ENCODE results near the gene CYTH3. TPM values are rescaled to one million over a fixed set of nuclear protein-coding genes. Genes with fewer than 3 reads are reported as not detected.

Gene CYTH3
- total RNA-seq, 3 donors from 2014 or later (not counting 1 experiment from before 2014, with no cell fraction given): 7.7 to 42.6 (median 13.6) TPM

- WGBS (ENCODE audit: insufficient coverage): 8% methylated on average over 8 of the region's 9 CpGs
- Mint-ChIP-seq H3K4me3 (no peak overlapping the region), H3K4me1 (peaks cover 35 to 54% of the 10 kb centered on the region in 2 donors), H3K36me3 (no peaks in the 10 kb centered on the region), H3K27me3 (ENCODE audit: low read depth in 2 of 2) (peaks cover 0 to 5% of the 10 kb centered on the region in 2 donors), H3K27ac (peak overlapping the region; percentile 64 to 88), H3K9me3 (no peaks in the 10 kb centered on the region)
- Histone ChIP-seq H3K27ac (ENCODE audit: low read length) (no peak overlapping the region), H3K4me1 (ENCODE audit: control insufficient read depth, insufficient read depth, low read length) (peaks cover 21% of the 10 kb centered on the region), H3K4me3 (ENCODE audit: low read length) (no peak overlapping the region), H3K27me3 (ENCODE audit: control insufficient read depth, insufficient read depth, low read length) (no peaks in the 10 kb centered on the region), H3K9me3 (ENCODE audit: control insufficient read depth, insufficient read depth, low read length) (no peaks in the 10 kb centered on the region), H3K36me3 (ENCODE audit: control insufficient read depth, insufficient read depth, low read length) (no peaks in the 10 kb centered on the region)
- intact Hi-C loops (cut with micrococcal nuclease): no loop called here
- no peak for DNase-seq
- no peak for TF ChIP-seq CTCF (IDR thresholded peaks at IDR 0.05)
- peak in 1 of 3 donors; percentile 39 for ATAC-seq
These were observed 15.5 kb downstream of the CYTH3 start for GRCh38 chr7:6256677-6257535.

- H3K27me3 ChIP-seq (ENCODE audit: control insufficient read depth, insufficient read depth, low read length): no peaks in the 10 kb centered on the region
- no peak overlapping the region for H3K4me3 Mint-ChIP-seq
- H3K27me3 Mint-ChIP-seq (ENCODE audit: low read depth in 2 of 2): peaks cover 0 to 5% of the 10 kb centered on the region in 2 donors
- no peak for TF ChIP-seq CTCF (IDR thresholded peaks at IDR 0.05)
- intact Hi-C loops (cut with micrococcal nuclease): no loop called here
- H3K36me3 ChIP-seq (ENCODE audit: control insufficient read depth, insufficient read depth, low read length): no peaks in the 10 kb centered on the region
- H3K27ac ChIP-seq (ENCODE audit: low read length): no peak overlapping the region
- H3K27ac Mint-ChIP-seq: peak overlapping the region; percentile 64 to 88
- DNase-seq (no peak), ATAC-seq (no peak)
- H3K4me1 Mint-ChIP-seq: peaks cover 35 to 57% of the 10 kb centered on the region in 2 donors
- 99% methylated on average over 3 of the region's 5 CpGs for WGBS (ENCODE audit: insufficient coverage)
- H3K9me3 ChIP-seq (ENCODE audit: control insufficient read depth, insufficient read depth, low read length): no peaks in the 10 kb centered on the region
- H3K36me3 Mint-ChIP-seq: no peaks in the 10 kb centered on the region
- no peak overlapping the region for H3K4me3 ChIP-seq (ENCODE audit: low read length)
- no peaks in the 10 kb centered on the region for H3K9me3 Mint-ChIP-seq
- H3K4me1 ChIP-seq (ENCODE audit: control insufficient read depth, insufficient read depth, low read length): peaks cover 21% of the 10 kb centered on the region
These were observed 16.3 kb downstream of the CYTH3 start for GRCh38 chr7:6256109-6256483.

GRCh38 chr7:6254866-6255265 is 17.6 kb downstream of the CYTH3 start:
- Mint-ChIP-seq H3K4me3 (no peak overlapping the region), H3K4me1 (peaks cover 39 to 57% of the 10 kb centered on the region in 2 donors), H3K27me3 (ENCODE audit: low read depth in 2 of 2) (peaks cover 0 to 8% of the 10 kb centered on the region in 2 donors), H3K36me3 (no peaks in the 10 kb centered on the region), H3K27ac (peak overlapping the region in 1 of 2 donors; percentile 12), H3K9me3 (no peaks in the 10 kb centered on the region)
- no peak for ATAC-seq
- intact Hi-C loops (cut with micrococcal nuclease): no loop called here
- H3K4me3 ChIP-seq (ENCODE audit: low read length): no peak overlapping the region
- H3K9me3 ChIP-seq (ENCODE audit: control insufficient read depth, insufficient read depth, low read length): no peaks in the 10 kb centered on the region
- TF ChIP-seq CTCF (IDR thresholded peaks at IDR 0.05): no peak
- WGBS (ENCODE audit: insufficient coverage): 100% methylated on average over 3 of the region's 4 CpGs
- H3K27me3 ChIP-seq (ENCODE audit: control insufficient read depth, insufficient read depth, low read length): no peaks in the 10 kb centered on the region
- no peak for DNase-seq
- H3K27ac ChIP-seq (ENCODE audit: low read length): no peak overlapping the region
- H3K36me3 ChIP-seq (ENCODE audit: control insufficient read depth, insufficient read depth, low read length): no peaks in the 10 kb centered on the region
- H3K4me1 ChIP-seq (ENCODE audit: control insufficient read depth, insufficient read depth, low read length): peaks cover 31% of the 10 kb centered on the region
